Renal pelvis (tissue), 4 donors: ENCODE data around the gene FOXC2. TPM values are rescaled to one million over a fixed set of nuclear protein-coding genes. Genes with fewer than 3 reads are reported as not detected.

Experiments used
- DNase-seq: peaks from one replicate; pipeline ENCODE4 v3.0.0-alpha.2; 2013
- polyA plus RNA-seq, 3 donors: library from polyadenylated mRNA; unstranded; fragments of 120-200 nt; gene quantifications; one replicate each; pipeline ENCODE4 v1.2.1, GENCODE V29; 2013; ENCODE audit not compliant: insufficient read length in 3 of 3

Gene FOXC2
- polyA plus RNA-seq, 3 donors = 38.0 to 56.3 (median 48.5) TPM

- no peak for DNase-seq
Measured at GRCh38 chr16:86530251-86531190, 36.1 kb upstream of the FOXC2 start.

- no peak for DNase-seq
Measured at GRCh38 chr16:86531191-86531545, 35.5 kb upstream of the FOXC2 start.

GRCh38 chr16:86531641-86532525, 34.7 kb upstream of the FOXC2 start:
- no peak for DNase-seq

GRCh38 chr16:86532526-86532815, 34.2 kb upstream of the FOXC2 start:
- no peak for DNase-seq

GRCh38 chr16:86533076-86533475, 33.6 kb upstream of the FOXC2 start:
- DNase-seq = no peak

- no peak for DNase-seq
Measured at GRCh38 chr16:86533767-86534351, 32.8 kb upstream of the FOXC2 start.

- no peak for DNase-seq
Measured at GRCh38 chr16:86534779-86535615, 31.6 kb upstream of the FOXC2 start.

- DNase-seq = no peak
Measured at GRCh38 chr16:86536621-86537020, 30.0 kb upstream of the FOXC2 start.

GRCh38 chr16:86537486-86537885, 29.1 kb upstream of the FOXC2 start:
- DNase-seq = no peak

GRCh38 chr16:86538196-86538780, 28.3 kb upstream of the FOXC2 start:
- DNase-seq = no peak

- DNase-seq = no peak
Measured at GRCh38 chr16:86540894-86541293, 25.7 kb upstream of the FOXC2 start.

GRCh38 chr16:86541560-86541959, 25.1 kb upstream of the FOXC2 start:
- DNase-seq = no peak

GRCh38 chr16:86542756-86543750, 23.6 kb upstream of the FOXC2 start:
- no peak for DNase-seq

GRCh38 chr16:86545481-86545880, 21.1 kb upstream of the FOXC2 start:
- no peak for DNase-seq

GRCh38 chr16:86545954-86546637, 20.5 kb upstream of the FOXC2 start:
- no peak for DNase-seq

- no peak for DNase-seq
Measured at GRCh38 chr16:86546638-86547013, 20.0 kb upstream of the FOXC2 start.

GRCh38 chr16:86547286-86547685, 19.3 kb upstream of the FOXC2 start:
- DNase-seq = no peak

- no peak for DNase-seq
Measured at GRCh38 chr16:86549076-86549892, 17.3 kb upstream of the FOXC2 start.

GRCh38 chr16:86549893-86550190, 16.8 kb upstream of the FOXC2 start:
- no peak for DNase-seq
